H9 (cell line): ENCODE measurements around the gene CALHM4. TPM values are rescaled to one million over a fixed set of nuclear protein-coding genes. Genes with fewer than 3 reads are reported as not detected.
"Not testable (repeated sequence)": the region's sequence is repeated elsewhere in the genome, so short reads cannot be mapped to it uniquely, and the experiment has no call there.

Experiments
- DNase-seq: peaks from one replicate; pipeline ENCODE4 v3.0.0-alpha.2; 2017
- H2AFZ ChIP-seq: one replicate; pipeline ENCODE4 v1.6.1; 2013; ENCODE audit warnings: mild to moderate bottlenecking, low read length, control low read depth, moderate library complexity
- H2AK5ac ChIP-seq: 2 replicates; pipeline ENCODE4 v1.6.1; 2013; ENCODE audit warnings: low read length, control low read depth, mixed read lengths; ENCODE audit not compliant: insufficient read length
- H2BK120ac ChIP-seq: one replicate; pipeline ENCODE4 v1.6.1; 2013; ENCODE audit warnings: low read depth, mild to moderate bottlenecking, low read length, control low read depth, inconsistent platforms; ENCODE audit not compliant: poor library complexity, severe bottlenecking
- H2BK12ac ChIP-seq: 2 replicates; pipeline ENCODE4 v1.6.1; 2013; ENCODE audit warnings: low read length, control low read depth, mixed read lengths, low read depth; ENCODE audit not compliant: insufficient read length
- H2BK15ac ChIP-seq: 2 replicates; pipeline ENCODE4 v1.6.1; 2013; ENCODE audit warnings: low read depth, low read length, control low read depth
- H2BK20ac ChIP-seq: one replicate; pipeline ENCODE4 v1.6.1; 2013; ENCODE audit warnings: low read depth, mild to moderate bottlenecking, low read length, control low read depth, inconsistent platforms; ENCODE audit not compliant: poor library complexity, severe bottlenecking
- H2BK5ac ChIP-seq: 2 replicates; pipeline ENCODE4 v1.6.1; 2013; ENCODE audit warnings: low read length, control low read depth, mixed read lengths; ENCODE audit not compliant: insufficient read length
- H3K14ac ChIP-seq: 2 replicates; pipeline ENCODE4 v1.6.1; 2013; ENCODE audit warnings: low read length, control low read depth; ENCODE audit not compliant: insufficient read depth
- H3K18ac ChIP-seq: 2 replicates; pipeline ENCODE4 v1.6.1; 2013; ENCODE audit warnings: low read depth, mild to moderate bottlenecking, mixed read lengths, low read length, control low read depth; ENCODE audit not compliant: insufficient read length
- H3K23ac ChIP-seq: 2 replicates; pipeline ENCODE4 v1.6.1; 2013; ENCODE audit warnings: low read length, control low read depth, mixed read lengths, low read depth; ENCODE audit not compliant: insufficient read length
- H3K23me2 ChIP-seq: 2 replicates; pipeline ENCODE4 v1.6.1; 2013; ENCODE audit warnings: low read depth, mild to moderate bottlenecking, mixed read lengths, low read length, control low read depth; ENCODE audit not compliant: insufficient read length, poor library complexity, severe bottlenecking
- H3K27ac ChIP-seq: 2 replicates; pipeline ENCODE4 v1.5.1; 2013; ENCODE audit warnings: low read length, control low read depth, mixed read lengths, low read depth; ENCODE audit not compliant: insufficient read length
- H3K27me3 ChIP-seq: 2 replicates; pipeline ENCODE4 v1.6.1; 2013; ENCODE audit warnings: low read length, control low read depth, inconsistent platforms; ENCODE audit not compliant: insufficient read depth
- H3K4ac ChIP-seq: 2 replicates; pipeline ENCODE4 v1.6.1; 2013; ENCODE audit warnings: low read depth, mild to moderate bottlenecking, control low read depth, inconsistent platforms, low read length, moderate library complexity
- H3K4me1 ChIP-seq: 2 replicates; pipeline ENCODE4 v1.6.1; 2013; ENCODE audit warnings: low read length, control low read depth, inconsistent platforms; ENCODE audit not compliant: insufficient read depth
- H3K4me2 ChIP-seq: 2 replicates; pipeline ENCODE4 v1.6.1; 2013; ENCODE audit warnings: low read length, control low read depth, mixed read lengths; ENCODE audit not compliant: insufficient read length, insufficient read depth
- H3K56ac ChIP-seq: 2 replicates; pipeline ENCODE4 v1.6.1; 2013; ENCODE audit warnings: low read depth, mild to moderate bottlenecking, mixed read lengths, low read length, control low read depth; ENCODE audit not compliant: insufficient read length
- H3K79me1 ChIP-seq: 2 replicates; pipeline ENCODE4 v1.6.1; 2013; ENCODE audit warnings: low read depth, mild to moderate bottlenecking, moderate library complexity, low read length, control low read depth, inconsistent platforms; ENCODE audit not compliant: insufficient read depth, poor library complexity, severe bottlenecking
- H3K79me2 ChIP-seq: 2 replicates; pipeline ENCODE4 v1.6.1; 2013; ENCODE audit warnings: low read length, control low read depth, inconsistent platforms; ENCODE audit not compliant: insufficient read depth
- H3K9ac ChIP-seq: 2 replicates; pipeline ENCODE4 v1.6.1; 2013; ENCODE audit warnings: low read length, control low read depth, mixed read lengths; ENCODE audit not compliant: insufficient read length; ENCODE audit errors: extremely low read depth
- H3K9me3 ChIP-seq: one replicate; pipeline ENCODE4 v1.6.1; 2013; ENCODE audit warnings: low read depth, low read length, inconsistent platforms; ENCODE audit not compliant: control insufficient read depth
- H3T11ph ChIP-seq: one replicate; pipeline ENCODE4 v1.6.1; 2013; ENCODE audit warnings: mild to moderate bottlenecking, low read length, control low read depth, inconsistent platforms
- H4K20me1 ChIP-seq: one replicate; pipeline ENCODE4 v1.6.1; 2013; ENCODE audit not compliant: control insufficient read depth, insufficient read length, insufficient read depth
- H4K5ac ChIP-seq: 2 replicates; pipeline ENCODE4 v1.6.1; 2013; ENCODE audit warnings: low read depth, mild to moderate bottlenecking, mixed read lengths, low read length, control low read depth; ENCODE audit not compliant: insufficient read length
- H4K8ac ChIP-seq: replicated peaks from 2 replicates; pipeline ENCODE4 v1.6.1; 2013; ENCODE audit warnings: low read length, control low read depth, mixed read lengths, low read depth; ENCODE audit not compliant: insufficient read length
- H4K91ac ChIP-seq: 2 replicates; pipeline ENCODE4 v1.6.1; 2013; ENCODE audit warnings: low read depth, mild to moderate bottlenecking, moderate library complexity, mixed read lengths, low read length, control low read depth; ENCODE audit not compliant: insufficient read length
- H3K27ac Mint-ChIP-seq, 3 experiments: 2 replicates in 2 of 3; 3 replicates in 1 of 3; pipeline ENCODE4 v1.8.0; 2020 to 2021; ENCODE audit warnings: mixed read lengths in 3 of 3, mild to moderate bottlenecking in 1 of 3, moderate library complexity in 1 of 3
- H3K27me3 Mint-ChIP-seq: 2 replicates; pipeline ENCODE4 v1.8.0; 2021; ENCODE audit warnings: low read depth, mild to moderate bottlenecking, moderate library complexity, mixed read lengths
- H3K36me3 Mint-ChIP-seq, 3 experiments: 2 replicates in 2 of 3; 3 replicates in 1 of 3; pipeline ENCODE4 v1.8.0; 2020 to 2021; ENCODE audit warnings: low read depth in 3 of 3, mixed read lengths in 3 of 3; ENCODE audit not compliant: insufficient read depth in 1 of 3
- H3K4me1 Mint-ChIP-seq, 2 experiments: 2 replicates each; pipeline ENCODE4 v1.8.0; 2020; ENCODE audit warnings: mixed read lengths in 2 of 2
- H3K4me3 Mint-ChIP-seq, 2 experiments: 2 replicates in 1 of 2; 3 replicates in 1 of 2; pipeline ENCODE4 v1.8.0; 2020 to 2021; ENCODE audit warnings: mild to moderate bottlenecking in 2 of 2, mixed read lengths in 2 of 2, moderate library complexity in 1 of 2
- H3K9me3 Mint-ChIP-seq, 2 experiments: 2 replicates in 1 of 2; 3 replicates in 1 of 2; pipeline ENCODE4 v1.8.0; 2020; ENCODE audit warnings: mild to moderate bottlenecking in 2 of 2, mixed read lengths in 2 of 2, moderate library complexity in 1 of 2
- WGBS: extraction: QIAGEN DNeasy Blood & Tissue Kit; methylation state at CpG from one replicate; pipeline ENCODE4 v1.1.7; 2013; ENCODE audit warnings: missing lambda C conversion rate, low lambda C conversion rate, mixed read lengths; ENCODE audit not compliant: insufficient read length; ENCODE audit errors: extremely low coverage; 5-methylcytosine and 5-hydroxymethylcytosine counted together
- total RNA-seq: library from RNA; stranded (reverse); gene quantifications from 2 replicates; pipeline ENCODE4 v1.2.1, GENCODE V29; 2021

The CALHM4 gene
- total RNA-seq, 1 experiment from 2014 or later = not detected

DNA sequence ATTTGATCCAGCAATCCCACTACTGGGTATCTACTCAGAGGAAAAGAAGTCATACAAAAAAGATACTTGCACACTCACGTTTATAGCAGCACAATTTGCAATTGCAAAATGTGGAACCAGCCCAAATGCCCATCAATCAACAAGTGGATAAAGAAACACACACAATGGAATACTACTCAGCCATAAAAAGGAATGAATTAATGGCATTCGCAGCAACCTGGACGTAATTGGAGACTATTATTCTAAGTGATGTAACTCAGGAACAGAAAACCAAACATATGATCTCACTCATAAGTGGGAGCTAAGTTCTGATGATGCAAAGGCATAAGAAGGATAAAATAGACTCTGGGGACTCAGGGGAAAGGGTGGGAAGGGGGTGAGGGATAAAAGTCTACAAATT, 51.3 kb downstream of the CALHM4 start:
- H3K79me1 ChIP-seq, DNase-seq, H3K9me3 Mint-ChIP-seq, H3K27ac Mint-ChIP-seq, H3K27me3 ChIP-seq, H3K4ac ChIP-seq, H2AFZ ChIP-seq, H4K20me1 ChIP-seq, H3K4me1 ChIP-seq, H3K9me3 ChIP-seq, H3K18ac ChIP-seq, H2BK12ac ChIP-seq, H2AK5ac ChIP-seq, H2BK15ac ChIP-seq, H2BK120ac ChIP-seq, H3K36me3 Mint-ChIP-seq, H3K79me2 ChIP-seq, H3K23ac ChIP-seq, H3K4me2 ChIP-seq, H3K4me1 Mint-ChIP-seq, H3T11ph ChIP-seq, H3K27ac ChIP-seq, H3K27me3 Mint-ChIP-seq, H3K14ac ChIP-seq, H4K5ac ChIP-seq, H3K4me3 Mint-ChIP-seq, H3K23me2 ChIP-seq, H4K8ac ChIP-seq, H2BK20ac ChIP-seq, H3K9ac ChIP-seq, H3K56ac ChIP-seq, H4K91ac ChIP-seq, H2BK5ac ChIP-seq: not testable (repeated sequence)
- WGBS = no CpG with 5 or more reads among the region's 3 CpGs
